ENCODE measurements around the gene PTPA. TPM values are rescaled to one million over a fixed set of nuclear protein-coding genes. Genes with fewer than 3 reads are reported as not detected.
"Not testable (repeated sequence)": the region's sequence is repeated elsewhere in the genome, so short reads cannot be mapped to it uniquely, and the experiment has no call there.

PTPA gene
- total and polyA plus RNA-seq, 2 donors (not counting 3 experiments of a cell fraction or from before 2014, with no cell fraction given) = 97.7 to 121 TPM

GRCh38 chr9:129112526-129112925 is 1.3 kb downstream of the PTPA start:
- dilution Hi-C loops (cut with MboI; ENCODE audit: extremely low pct_ligation_motif_present, low sequenced_read_pairs); DNase-seq (ENCODE audit: low read depth, low spot score); POLR2A ChIA-PET; H3K9me3 ChIP-seq (replicated peaks; ENCODE audit: control insufficient read depth, insufficient read depth, low read length); H3K27me3 ChIP-seq (ENCODE audit: control insufficient read depth in 2 of 2, insufficient read depth in 2 of 2, low read length in 2 of 2); H3K9me1 ChIP-seq (replicated peaks; ENCODE audit: control insufficient read depth, extremely low read depth, insufficient read depth, low read length); FAIRE-seq; H3K36me3 ChIP-seq (ENCODE audit: control insufficient read depth in 2 of 2, extremely low read depth in 1 of 2, insufficient read depth in 2 of 2, low read length in 2 of 2); intact Hi-C loops (cut with micrococcal nuclease); BruUV-seq (replicated peaks); H4K20me1 ChIP-seq (replicated peaks; ENCODE audit: control insufficient read depth, extremely low read depth, insufficient read depth, low read length); H2AFZ ChIP-seq (ENCODE audit: low read depth, low read length); H3K27ac ChIP-seq (ENCODE audit: insufficient read depth, low read depth, low read length): not testable (repeated sequence)
- Histone ChIP-seq H3K79me2 (ENCODE audit: control insufficient read depth, insufficient read depth, low read length) (peaks cover 39% of the 10 kb centered on the region), H3K9ac (replicated peaks; ENCODE audit: extremely low read depth, insufficient read depth, low read length) (peak overlapping the region; percentile 55), H3K4me1 (ENCODE audit: control insufficient read depth, extremely low read depth, insufficient read depth, low read length) (peaks cover 10% of the 10 kb centered on the region), H3K4me3 (replicated peaks in 1 of 3; ENCODE audit: insufficient read depth in 1 of 3, low read depth in 1 of 3, low read length in 3 of 3) (peak overlapping the region; percentile 66 to 97 (median 85)), H3K4me2 (ENCODE audit: insufficient read depth, low read length) (peak overlapping the region; percentile 52)
- CTCF ChIA-PET = interaction anchor here (1.1 to 3.7 kb wide), 5 partner anchors 10 to 512 kb away, joined by 3 to 8 read pairs (median 7); no protein-coding TSS in a partner anchor

- H3K9me1 ChIP-seq (replicated peaks; ENCODE audit: control insufficient read depth, extremely low read depth, insufficient read depth, low read length) = no peaks in the 10 kb centered on the region
- no peak overlapping the region for H3K4me2 ChIP-seq (ENCODE audit: insufficient read depth, low read length)
- H3K9me3 ChIP-seq (replicated peaks; ENCODE audit: control insufficient read depth, insufficient read depth, low read length) = no peaks in the 10 kb centered on the region
- H2AFZ ChIP-seq (ENCODE audit: low read depth, low read length) = no peak overlapping the region
- intact Hi-C loops (cut with micrococcal nuclease) = no loop called here
- peaks cover 10% of the 10 kb centered on the region for H3K4me1 ChIP-seq (ENCODE audit: control insufficient read depth, extremely low read depth, insufficient read depth, low read length)
- dilution Hi-C loops (cut with MboI; ENCODE audit: extremely low pct_ligation_motif_present, low sequenced_read_pairs) = no loop called here
- H3K27ac ChIP-seq (ENCODE audit: insufficient read depth, low read depth, low read length) = no peak overlapping the region
- no peaks in the 10 kb centered on the region for H3K27me3 ChIP-seq (ENCODE audit: control insufficient read depth in 2 of 2, insufficient read depth in 2 of 2, low read length in 2 of 2)
- no peak overlapping the region for H3K9ac ChIP-seq (replicated peaks; ENCODE audit: extremely low read depth, insufficient read depth, low read length)
- H3K79me2 ChIP-seq (ENCODE audit: control insufficient read depth, insufficient read depth, low read length) = peaks cover 41% of the 10 kb centered on the region
- CTCF ChIA-PET = interaction anchor here (1.5 kb wide), 1 partner anchor 18 kb away, joined by 5 read pairs; no protein-coding TSS in a partner anchor
- FAIRE-seq (no peak), DNase-seq (ENCODE audit: low read depth, low spot score) (no peak)
- no TSS peak for BruUV-seq (replicated peaks)
- H4K20me1 ChIP-seq (replicated peaks; ENCODE audit: control insufficient read depth, extremely low read depth, insufficient read depth, low read length) = no peaks in the 10 kb centered on the region
- no peaks in the 10 kb centered on the region for H3K36me3 ChIP-seq (ENCODE audit: control insufficient read depth in 2 of 2, extremely low read depth in 1 of 2, insufficient read depth in 2 of 2, low read length in 2 of 2)
- no peak for TF ChIP-seq JUN (IDR thresholded peaks at IDR 0.05; ENCODE audit: borderline replicate concordance, insufficient read depth, insufficient read length, low read depth)
- no peak for TF ChIP-seq FOS (IDR thresholded peaks at IDR 0.05; ENCODE audit: borderline replicate concordance, insufficient read depth, low read length)
- no peak for TF ChIP-seq MAX (IDR thresholded peaks at IDR 0.05; ENCODE audit: insufficient read depth, insufficient read length)
- H3K4me3 ChIP-seq (replicated peaks in 1 of 3; ENCODE audit: insufficient read depth in 1 of 3, low read depth in 1 of 3, low read length in 3 of 3) = no peak overlapping the region
- POLR2A ChIA-PET = no interaction called here
Measured at GRCh38 chr9:129113645-129114304, 2.6 kb downstream of the PTPA start.

Measured in endothelial cell of umbilical vein (primary cell).